Endothelial cell of umbilical vein (primary cell): ENCODE measurements around the gene RPP30. TPM values are rescaled to one million over a fixed set of nuclear protein-coding genes. Genes with fewer than 3 reads are reported as not detected.

ENCODE experiments used
- BruUV-seq: library from RNA; stranded (reverse); fragments of 400-500 nt; replicated peaks from 2 replicates; lab custom pipeline; 2021; lab: Mats Ljungman, UMichigan
- CTCF ChIA-PET: fragments of 300-600, 350-600 bp; sonication (Branson Sonifier 250); formaldehyde crosslinking; loops from one replicate; lab custom pipeline; 2021; ENCODE audit warnings: antibody characterized with exemption, inconsistent platforms; lab: Charles Lee
- POLR2A ChIA-PET: fragments of 300-600, 350-600 bp; sonication (Branson Sonifier 250); formaldehyde crosslinking; loops from one replicate; lab custom pipeline; 2021; ENCODE audit warnings: antibody characterized with exemption, inconsistent platforms; lab: Charles Lee
- DNase-seq: peaks from one replicate; pipeline ENCODE4 v3.0.0-alpha.2; 2011; ENCODE audit warnings: low read depth, low spot score
- FAIRE-seq: peaks from 2 replicates; lab custom pipeline; 2011; peaks lifted over from hg19 to GRCh38; lab: Jason Lieb, UNC
- H2AFZ ChIP-seq: 2 replicates; pipeline ENCODE4 v1.6.0; 2012; ENCODE audit warnings: low read depth, low read length, control low read depth, inconsistent platforms
- H3K27ac ChIP-seq: 2 replicates; pipeline ENCODE4 v1.5.1; 2011; ENCODE audit warnings: low read depth, mild to moderate bottlenecking, control low read depth, low read length, moderate library complexity; ENCODE audit not compliant: insufficient read depth
- H3K27me3 ChIP-seq, 2 experiments: 2 replicates each; pipeline versions ENCODE4 v1.6.0 to v1.6.1; 2011; ENCODE audit warnings: low read length in 2 of 2, mixed read lengths in 1 of 2; ENCODE audit not compliant: control insufficient read depth in 2 of 2, insufficient read depth in 2 of 2
- H3K36me3 ChIP-seq, 2 experiments: 2 replicates in 1 of 2; 3 replicates in 1 of 2; pipeline ENCODE4 v1.5.1; 2011; ENCODE audit warnings: low read length in 2 of 2, mild to moderate bottlenecking in 1 of 2, moderate library complexity in 1 of 2; ENCODE audit not compliant: control insufficient read depth in 2 of 2, insufficient read depth in 2 of 2; ENCODE audit errors: extremely low read depth in 1 of 2
- H3K4me1 ChIP-seq: 3 replicates; pipeline ENCODE4 v1.5.1; 2011; ENCODE audit warnings: mild to moderate bottlenecking, low read length; ENCODE audit not compliant: control insufficient read depth, insufficient read depth; ENCODE audit errors: extremely low read depth
- H3K4me2 ChIP-seq: 2 replicates; pipeline ENCODE4 v1.6.1; 2011; ENCODE audit warnings: low read length, control low read depth, mixed read lengths; ENCODE audit not compliant: insufficient read depth
- H3K4me3 ChIP-seq, 3 experiments: fragments of 200-600 bp in 1 of 3; sonication (generic), shearing (Covaris generic) in 1 of 3; replicated peaks in 1 of 3; 2 replicates each; pipeline ENCODE4 v1.5.1; 2011 to 2016; ENCODE audit warnings: control low read depth in 3 of 3, low read length in 3 of 3, mild to moderate bottlenecking in 2 of 3, inconsistent platforms in 1 of 3, low read depth in 1 of 3, moderate library complexity in 1 of 3; ENCODE audit not compliant: insufficient read depth in 1 of 3
- H3K79me2 ChIP-seq: 2 replicates; pipeline ENCODE4 v1.6.0; 2012; ENCODE audit warnings: low read length, inconsistent platforms; ENCODE audit not compliant: control insufficient read depth, insufficient read depth
- H3K9ac ChIP-seq: replicated peaks from 2 replicates; pipeline ENCODE3; 2011; ENCODE audit warnings: low read length, control low read depth; ENCODE audit not compliant: insufficient read depth; ENCODE audit errors: extremely low read depth
- H3K9me1 ChIP-seq: replicated peaks from 3 replicates; pipeline ENCODE4 v1.6.0; 2011; ENCODE audit warnings: mild to moderate bottlenecking, low read length; ENCODE audit not compliant: control insufficient read depth, insufficient read depth; ENCODE audit errors: extremely low read depth
- H3K9me3 ChIP-seq: replicated peaks from 2 replicates; pipeline ENCODE4 v1.5.1; 2012; ENCODE audit warnings: low read length, inconsistent platforms; ENCODE audit not compliant: control insufficient read depth, insufficient read depth
- H4K20me1 ChIP-seq: replicated peaks from 2 replicates; pipeline ENCODE3; 2011; ENCODE audit warnings: mild to moderate bottlenecking, low read length; ENCODE audit not compliant: control insufficient read depth, insufficient read depth; ENCODE audit errors: extremely low read depth
- EZH2 ChIP-seq: IDR thresholded peaks from 2 replicates; pipeline ENCODE4 v1.6.1; 2012; ENCODE audit warnings: borderline replicate concordance, low read depth, mild to moderate bottlenecking, moderate library complexity, low read length, inconsistent platforms; ENCODE audit not compliant: severe bottlenecking
- FOS ChIP-seq: IDR thresholded peaks from 2 replicates; pipeline ENCODE4 v1.6.1; 2011; ENCODE audit warnings: mild to moderate bottlenecking, low read length, moderate library complexity, borderline replicate concordance; ENCODE audit not compliant: insufficient read depth
- GATA2 ChIP-seq: IDR thresholded peaks from 2 replicates; pipeline ENCODE4 v1.7.0; 2011; ENCODE audit warnings: low read depth, mild to moderate bottlenecking, moderate library complexity, mixed read lengths, low read length; ENCODE audit not compliant: insufficient read length, insufficient read depth
- JUN ChIP-seq: IDR thresholded peaks from 2 replicates; pipeline ENCODE4 v1.6.1; 2011; ENCODE audit warnings: borderline replicate concordance, low read depth; ENCODE audit not compliant: insufficient read length, insufficient read depth
- MYC ChIP-seq: IDR thresholded peaks from one replicate; pipeline ENCODE4 v1.6.1; 2011; ENCODE audit warnings: mild to moderate bottlenecking, low read depth, low read length
- POLR2A ChIP-seq: IDR thresholded peaks from 2 replicates; pipeline ENCODE4 v1.6.1; 2012; ENCODE audit warnings: low read depth, mild to moderate bottlenecking, control low read depth, low read length
- POLR2AphosphoS5 ChIP-seq: IDR thresholded peaks from 2 replicates; pipeline ENCODE4 v1.6.1; 2012; ENCODE audit warnings: low read depth, mild to moderate bottlenecking, control low read depth, low read length, moderate library complexity; ENCODE audit not compliant: insufficient read depth
- dilution Hi-C: fragments of 300-500 bp; cut with MboI; formaldehyde crosslinking; loops from one replicate; pipeline ENCODE4 v1.15.0; 2019; ENCODE audit warnings: low sequenced_read_pairs; ENCODE audit not compliant: extremely low pct_ligation_motif_present
- intact Hi-C: fragments of 100-400 bp; cut with micrococcal nuclease; formaldehyde crosslinking; loops from one replicate; pipeline ENCODE4 v1.10.0; 2022
- polyA plus RNA-seq, 4 experiments: library from polyadenylated mRNA; depleted of rRNA in 3 of 4; stranded (reverse) in 3 of 4; unstranded in 1 of 4; fragments of >200 nt; gene quantifications; 2 replicates each; pipeline versions ENCODE4 v1.2.1 to v1.2.3, GENCODE V29; 2011 to 2012; ENCODE audit warnings: missing spikeins in 1 of 4
- total RNA-seq: library from RNA; stranded (reverse); gene quantifications from 2 replicates; pipeline ENCODE4 v1.2.3, GENCODE V29; 2021
- TF ChIP-seq, protein P1 (sequence below), 2 donors: IDR thresholded peaks; 1 replicate in 1 of 2; 2 replicates in 1 of 2; pipeline ENCODE4 v1.5.1; 2011; ENCODE audit warnings: low read length in 2 of 2, mild to moderate bottlenecking in 2 of 2, moderate library complexity in 2 of 2, control low read depth in 1 of 2, inconsistent platforms in 1 of 2, low read depth in 1 of 2; ENCODE audit not compliant: insufficient read depth in 1 of 2; ENCODE audit errors: extremely low read depth in 1 of 2
- TF ChIP-seq, protein P2 (sequence below): IDR thresholded peaks from 2 replicates; pipeline ENCODE4 v1.6.1; 2011; ENCODE audit not compliant: insufficient read depth, insufficient read length

RPP30 gene
- total and polyA plus RNA-seq, 2 donors (not counting 3 experiments of a cell fraction or from before 2014, with no cell fraction given), result 21.1 to 47.8 TPM

- no peaks in the 10 kb centered on the region for H3K9me3 ChIP-seq
- H3K4me2 ChIP-seq, result no peak overlapping the region
- dilution Hi-C loops (no loop called here), intact Hi-C loops (no loop called here)
- no peak overlapping the region for H3K27ac ChIP-seq
- no peaks in the 10 kb centered on the region for H3K79me2 ChIP-seq
- peaks cover 23 to 37% of the 10 kb centered on the region in 2 experiments for H3K27me3 ChIP-seq
- H3K36me3 ChIP-seq, result no peaks in the 10 kb centered on the region
- FAIRE-seq (no peak), DNase-seq (no peak)
- no peak overlapping the region for H3K9ac ChIP-seq
- H3K4me3 ChIP-seq, result no peak overlapping the region
- TF ChIP-seq JUN (no peak), FOS (no peak), POLR2AphosphoS5 (no peak), POLR2A (no peak), MYC (no peak), GATA2 (no peak), EZH2 (no peak)
- TF ChIP-seq, protein P1, sequence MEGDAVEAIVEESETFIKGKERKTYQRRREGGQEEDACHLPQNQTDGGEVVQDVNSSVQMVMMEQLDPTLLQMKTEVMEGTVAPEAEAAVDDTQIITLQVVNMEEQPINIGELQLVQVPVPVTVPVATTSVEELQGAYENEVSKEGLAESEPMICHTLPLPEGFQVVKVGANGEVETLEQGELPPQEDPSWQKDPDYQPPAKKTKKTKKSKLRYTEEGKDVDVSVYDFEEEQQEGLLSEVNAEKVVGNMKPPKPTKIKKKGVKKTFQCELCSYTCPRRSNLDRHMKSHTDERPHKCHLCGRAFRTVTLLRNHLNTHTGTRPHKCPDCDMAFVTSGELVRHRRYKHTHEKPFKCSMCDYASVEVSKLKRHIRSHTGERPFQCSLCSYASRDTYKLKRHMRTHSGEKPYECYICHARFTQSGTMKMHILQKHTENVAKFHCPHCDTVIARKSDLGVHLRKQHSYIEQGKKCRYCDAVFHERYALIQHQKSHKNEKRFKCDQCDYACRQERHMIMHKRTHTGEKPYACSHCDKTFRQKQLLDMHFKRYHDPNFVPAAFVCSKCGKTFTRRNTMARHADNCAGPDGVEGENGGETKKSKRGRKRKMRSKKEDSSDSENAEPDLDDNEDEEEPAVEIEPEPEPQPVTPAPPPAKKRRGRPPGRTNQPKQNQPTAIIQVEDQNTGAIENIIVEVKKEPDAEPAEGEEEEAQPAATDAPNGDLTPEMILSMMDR (IDR thresholded peaks at IDR 0.05; ENCODE audit: extremely low read depth in 1 of 2, insufficient read depth in 1 of 2, low read depth in 1 of 2, low read length in 2 of 2), result no peak
- TF ChIP-seq, protein P2, sequence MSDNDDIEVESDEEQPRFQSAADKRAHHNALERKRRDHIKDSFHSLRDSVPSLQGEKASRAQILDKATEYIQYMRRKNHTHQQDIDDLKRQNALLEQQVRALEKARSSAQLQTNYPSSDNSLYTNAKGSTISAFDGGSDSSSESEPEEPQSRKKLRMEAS, result no peak
- H3K9me1 ChIP-seq, result no peaks in the 10 kb centered on the region
- ChIA-PET CTCF (interaction anchor here (1.9 kb wide), 1 partner anchor 9 kb away, joined by 7 read pairs; no protein-coding TSS in a partner anchor), POLR2A (no interaction called here)
- BruUV-seq, result no TSS peak
- H3K4me1 ChIP-seq, result peaks cover 19% of the 10 kb centered on the region
- no peaks in the 10 kb centered on the region for H4K20me1 ChIP-seq
- no peak overlapping the region for H2AFZ ChIP-seq
Observed at GRCh38 chr10:90856261-90856660, 15.5 kb upstream of the RPP30 start.
